ENCODE measurements around the gene MED13L.

DNA sequence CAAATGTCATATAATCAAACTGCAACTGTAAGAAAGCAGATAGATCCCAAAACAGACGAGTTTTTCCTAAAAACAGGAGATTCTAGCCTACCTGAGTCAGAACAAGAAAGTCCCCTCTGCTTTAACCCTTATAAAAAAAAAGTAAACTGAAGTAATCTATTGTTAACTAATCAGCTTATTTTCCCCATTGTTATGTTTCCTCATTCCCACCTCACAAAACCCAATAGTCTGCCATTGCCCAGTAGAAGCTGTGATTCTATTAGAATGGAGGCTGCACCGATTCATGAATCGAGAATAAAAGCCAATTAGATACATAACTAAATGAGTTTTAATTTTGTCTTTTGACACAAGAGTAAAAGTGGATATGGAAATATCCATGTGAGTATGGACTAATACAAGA, 115.4 kb downstream of the MED13L start:
- no peak for TF ChIP-seq YY1 (IDR thresholded peaks at IDR 0.05; ENCODE audit: insufficient read depth, insufficient read length)
- TF ChIP-seq ZNF274 (IDR thresholded peaks at IDR 0.05; ENCODE audit: low read depth, low read length) = no peak
- TF ChIP-seq SUZ12 (IDR thresholded peaks at IDR 0.05; ENCODE audit: extremely low read depth, insufficient read depth, insufficient read length) = no peak

All from NT2/D1 (cell line).